HG03439 (cell line): ENCODE results near the gene BMPER.

Source experiments
- ATAC-seq: cut with Tn5 transposase; IDR thresholded peaks from one replicate; pipeline ENCODE4 v1.9.1; 2021; ENCODE audit warnings: mild to moderate bottlenecking, moderate library complexity; ENCODE audit not compliant: unreplicated experiment

Gene BMPER

GRCh38 chr7:34016876-34017275 lies 111.5 kb downstream of the BMPER start:
- no peak for ATAC-seq

- no peak for ATAC-seq
These were observed 114.0 kb downstream of the BMPER start for GRCh38 chr7:34019301-34019790.

- ATAC-seq = no peak
These were observed 117.3 kb downstream of the BMPER start for GRCh38 chr7:34022626-34023025.

GRCh38 chr7:34025600-34025999 lies 120.3 kb downstream of the BMPER start:
- no peak for ATAC-seq

GRCh38 chr7:34026481-34027190 lies 121.3 kb downstream of the BMPER start:
- ATAC-seq = no peak

- ATAC-seq = no peak
These were observed 125.8 kb downstream of the BMPER start for GRCh38 chr7:34031156-34031555.

- ATAC-seq = no peak
These were observed 129.4 kb downstream of the BMPER start for GRCh38 chr7:34034728-34035127.

GRCh38 chr7:34036051-34036920 lies 130.9 kb downstream of the BMPER start:
- ATAC-seq = no peak

- no peak for ATAC-seq
These were observed 131.8 kb downstream of the BMPER start for GRCh38 chr7:34036972-34037792.

- ATAC-seq = no peak
These were observed 133.6 kb downstream of the BMPER start for GRCh38 chr7:34038816-34039470.

- no peak for ATAC-seq
These were observed 136.4 kb downstream of the BMPER start for GRCh38 chr7:34041707-34042106.

- ATAC-seq = no peak
These were observed 137.1 kb downstream of the BMPER start for GRCh38 chr7:34042406-34042805.

GRCh38 chr7:34043461-34044305 lies 138.3 kb downstream of the BMPER start:
- ATAC-seq = no peak

- no peak for ATAC-seq
These were observed 138.9 kb downstream of the BMPER start for GRCh38 chr7:34044306-34044643.

GRCh38 chr7:34044734-34045353 lies 139.5 kb downstream of the BMPER start:
- ATAC-seq = no peak

- ATAC-seq = no peak
These were observed 143.1 kb downstream of the BMPER start for GRCh38 chr7:34048445-34048844.

GRCh38 chr7:34054075-34054474 lies 148.7 kb downstream of the BMPER start:
- no peak for ATAC-seq

- no peak for ATAC-seq
These were observed 151.8 kb downstream of the BMPER start for GRCh38 chr7:34057136-34057535.

- ATAC-seq = no peak
These were observed 152.6 kb downstream of the BMPER start for GRCh38 chr7:34057956-34058355.

GRCh38 chr7:34058801-34059135 lies 153.4 kb downstream of the BMPER start:
- no peak for ATAC-seq
